Measurements from ENCODE around the gene ITGA5.

ITGA5 gene

DNA sequence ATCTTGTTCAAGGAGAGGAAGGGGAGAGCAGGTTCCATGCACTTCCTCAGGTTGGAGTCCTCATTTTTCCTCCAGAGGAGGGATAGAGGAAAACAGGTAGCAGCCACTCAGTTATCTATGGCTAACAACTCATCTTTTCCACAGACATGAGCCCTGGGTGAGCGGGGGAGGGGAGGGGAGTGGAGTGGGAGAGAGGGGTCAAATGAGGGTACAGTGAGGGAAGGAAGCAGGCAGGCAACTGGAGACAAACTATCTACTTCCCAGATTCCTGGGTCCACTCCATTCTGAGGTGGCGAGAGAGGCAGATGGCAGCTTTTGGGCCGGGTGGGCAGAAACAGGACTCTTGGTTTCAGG, 32.0 kb downstream of the ITGA5 start:
- no peak for DNase-seq

DNA sequence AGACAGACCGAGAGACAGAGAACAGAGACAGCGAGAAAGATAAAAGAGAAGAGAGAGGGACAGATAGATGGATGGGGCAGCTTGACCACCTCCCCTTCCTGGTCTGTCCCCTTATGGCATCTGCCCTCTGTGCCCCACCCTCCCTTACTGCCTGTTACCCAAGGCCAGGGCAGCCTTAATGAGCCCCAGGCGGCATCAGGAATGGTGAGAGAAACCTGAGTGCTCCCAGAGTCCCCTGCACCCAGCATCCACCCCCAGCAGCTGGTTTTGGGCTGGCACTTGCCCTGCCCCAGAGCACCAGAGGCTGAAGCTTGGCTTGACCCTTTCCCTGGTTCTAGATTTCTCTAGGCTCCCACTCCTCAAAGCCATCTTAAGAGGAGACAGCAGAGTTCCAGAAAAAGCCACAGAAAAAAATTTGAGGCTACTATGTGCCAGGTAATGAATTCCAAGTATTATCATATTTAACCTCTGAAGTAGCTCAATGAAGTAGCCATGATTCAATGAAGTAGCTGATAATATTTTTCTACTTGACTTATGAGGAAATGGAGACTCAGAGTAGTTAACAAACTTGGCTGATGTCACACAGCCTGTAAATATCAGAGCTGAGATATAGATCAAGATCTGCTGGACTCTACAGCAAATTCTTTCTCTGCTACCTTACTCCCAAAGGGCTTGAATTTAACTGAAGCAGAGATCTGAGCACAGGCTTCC, 32.5 kb downstream of the ITGA5 start:
- no peak for DNase-seq

DNA sequence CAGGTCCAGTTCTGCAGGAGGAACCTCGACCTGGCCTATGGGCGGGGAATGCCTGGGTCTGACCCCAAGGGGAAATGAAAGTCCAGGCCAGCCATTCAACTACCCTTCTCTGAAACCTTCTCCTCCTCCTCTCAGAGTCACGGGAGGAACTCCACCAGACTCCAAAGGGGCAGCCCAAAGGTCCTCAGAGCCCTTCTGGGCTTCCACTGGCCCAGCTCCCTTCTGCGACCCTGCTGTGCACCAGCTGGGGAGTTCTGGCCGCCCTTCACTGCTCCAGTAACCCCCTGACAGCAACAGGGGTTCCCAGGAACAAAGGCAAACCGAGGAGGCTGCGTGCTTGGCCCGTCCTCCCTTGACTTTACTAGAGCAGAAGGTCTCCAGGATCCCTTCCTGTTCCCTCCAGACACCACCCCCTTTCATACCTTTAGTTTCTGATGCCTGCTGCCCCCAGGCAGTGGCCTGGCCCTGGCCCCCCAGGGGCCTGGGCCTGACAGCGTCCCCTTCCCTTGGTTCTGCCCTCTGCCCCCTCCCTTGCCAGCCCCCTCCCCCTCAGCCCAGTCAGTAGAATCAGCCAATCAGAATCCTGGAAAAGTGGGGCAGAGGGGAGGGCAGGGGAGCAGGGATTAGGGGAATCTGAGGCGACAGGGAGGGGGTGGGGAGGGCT, 33.7 kb downstream of the ITGA5 start:
- DNase-seq: no peak

DNA sequence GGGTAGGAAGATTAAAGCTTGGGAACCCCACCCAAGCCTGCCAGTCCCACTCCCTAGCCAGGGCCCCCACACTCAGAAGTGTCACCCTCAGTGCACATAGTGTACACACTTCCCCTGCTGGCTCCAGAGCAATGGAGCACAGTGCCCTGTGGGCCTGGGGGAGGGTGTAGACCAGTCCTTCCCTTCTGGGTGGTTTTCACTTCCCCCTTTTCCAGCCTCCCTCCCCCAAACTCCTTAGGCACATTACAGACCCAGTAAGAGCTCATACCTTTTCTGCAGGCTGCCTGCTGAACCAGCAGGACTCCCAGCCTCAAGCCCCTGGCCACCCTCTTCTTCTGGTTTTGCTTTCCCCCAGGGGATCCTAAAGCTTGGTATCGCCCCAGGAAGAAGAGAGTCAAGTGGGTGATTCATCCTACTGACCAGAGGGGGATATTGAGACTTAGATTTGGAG, 34.5 kb downstream of the ITGA5 start, which contains the start of gene ZNF385A:
ZNF385A (minus strand) TSS at position 143 of the 451 bp plus-strand sequence. CDS start 219 bp downstream, outside the sequence.
- DNase-seq: no peak

DNA sequence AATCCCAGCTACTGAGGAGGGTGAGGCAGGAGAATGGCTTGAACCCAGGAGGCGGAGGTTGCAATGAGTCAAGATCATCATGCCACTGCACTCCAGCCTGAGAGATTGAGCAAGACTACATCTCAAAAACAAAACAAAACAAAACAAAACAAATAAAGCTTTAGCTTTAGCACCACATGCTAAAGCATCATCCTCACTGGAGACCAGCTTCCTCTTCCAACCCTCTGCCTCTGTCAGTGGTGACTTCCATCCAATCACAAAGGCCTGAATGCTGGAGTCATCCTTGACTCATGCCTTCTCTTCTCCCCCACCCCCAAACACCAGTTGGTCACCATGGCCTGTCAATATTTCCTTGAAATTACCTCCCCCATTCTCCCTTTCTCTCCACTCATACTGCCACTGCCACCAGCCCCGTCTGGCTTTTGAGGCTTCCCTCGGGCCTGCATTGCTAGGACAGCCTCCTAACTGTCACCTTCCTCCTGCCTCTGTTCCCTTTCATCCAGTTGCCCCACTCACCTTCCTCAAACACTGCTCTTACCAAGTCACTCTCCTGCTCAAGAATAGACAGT, 35.9 kb downstream of the ITGA5 start:
- DNase-seq: no peak

DNA sequence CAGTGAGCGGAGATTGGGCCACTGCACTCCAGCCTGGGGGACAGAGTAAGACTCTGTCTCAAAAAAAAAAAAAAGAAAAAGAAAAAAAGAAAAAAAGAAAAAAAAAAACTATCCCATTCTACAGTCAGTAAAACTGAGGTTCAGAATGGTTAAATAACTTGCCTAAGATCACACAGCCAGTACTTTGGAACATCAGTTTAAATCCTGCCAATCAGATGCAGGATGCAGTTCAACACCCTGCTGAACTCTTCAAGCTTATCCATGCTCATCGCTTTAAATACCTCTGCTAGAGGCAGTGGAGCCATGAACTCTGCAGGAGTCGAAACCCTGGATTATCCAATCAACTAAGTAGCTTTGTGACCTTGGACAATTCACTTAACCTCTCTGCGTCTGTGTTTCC, 37.9 kb downstream of the ITGA5 start:
- DNase-seq: no peak

DNA sequence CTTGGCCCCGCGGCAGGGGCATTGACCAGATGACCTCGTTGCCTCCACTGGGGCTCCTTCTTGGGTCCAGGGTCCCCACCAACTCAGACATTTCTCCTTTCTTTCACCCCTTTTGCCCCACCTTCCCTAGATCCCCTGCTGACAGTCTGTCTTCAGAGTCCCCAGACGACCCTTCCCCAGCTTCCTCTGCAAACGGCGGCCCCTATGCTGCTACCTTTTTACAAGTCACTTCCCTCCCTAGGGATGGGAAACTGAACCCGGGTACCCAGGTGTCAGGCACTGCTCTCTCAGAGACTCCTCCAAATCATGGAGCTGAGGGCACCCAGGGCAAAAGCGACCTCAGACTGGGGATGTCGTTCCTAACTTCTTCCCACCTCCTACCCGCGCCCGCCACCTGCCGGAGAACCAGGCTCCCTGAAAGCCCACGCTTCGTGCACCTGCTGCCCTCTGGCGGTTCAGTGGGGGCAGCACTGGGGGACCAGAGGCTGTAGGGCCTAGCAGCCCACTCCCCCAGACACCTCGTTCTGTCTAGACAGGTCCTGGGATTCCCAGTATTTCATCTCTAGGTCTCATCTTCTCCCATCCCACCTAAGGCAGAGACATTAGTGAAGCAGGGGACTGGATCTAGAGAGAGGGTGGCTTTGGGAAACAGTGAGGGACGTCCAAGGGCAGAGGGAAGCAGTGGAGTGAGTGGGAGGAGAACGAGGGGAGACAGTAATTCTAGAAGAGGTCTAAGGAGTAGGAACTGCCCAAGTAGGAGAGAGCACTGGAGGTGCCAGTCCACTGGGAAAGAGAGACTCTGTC, 39.5 kb downstream of the ITGA5 start:
- peak; percentile 83 to 88 for DNase-seq

DNA sequence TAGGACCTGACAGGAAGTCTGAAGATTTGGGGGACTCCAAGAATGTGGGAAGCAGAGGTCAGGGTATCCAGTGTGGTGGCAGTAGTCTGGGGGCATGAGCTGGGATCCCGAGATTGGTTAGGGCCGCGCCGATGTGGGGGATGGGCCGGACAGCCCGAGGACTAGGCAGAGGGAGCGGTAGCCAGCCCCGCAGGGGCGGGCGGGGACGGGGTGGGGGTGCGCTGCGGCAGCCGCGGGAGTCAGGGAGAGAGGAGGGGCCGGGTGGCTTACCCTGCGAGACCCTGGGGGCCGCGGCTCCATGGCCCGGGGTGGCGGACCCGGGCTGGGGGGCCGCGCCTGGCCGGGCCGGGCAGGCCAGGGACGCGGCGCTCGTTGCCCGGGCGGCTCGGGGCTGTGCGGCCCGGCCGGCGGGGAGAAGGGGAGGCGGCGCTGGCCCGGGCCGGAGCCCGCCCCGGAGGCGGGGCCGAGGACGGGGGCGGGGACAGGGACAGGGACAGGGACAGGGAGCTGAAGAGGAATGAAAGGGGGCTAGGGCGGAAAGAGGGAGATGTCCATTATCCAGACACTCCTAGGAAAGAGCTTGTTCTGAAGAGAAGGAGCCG, 40.2 kb downstream of the ITGA5 start:
- no peak for DNase-seq

DNA sequence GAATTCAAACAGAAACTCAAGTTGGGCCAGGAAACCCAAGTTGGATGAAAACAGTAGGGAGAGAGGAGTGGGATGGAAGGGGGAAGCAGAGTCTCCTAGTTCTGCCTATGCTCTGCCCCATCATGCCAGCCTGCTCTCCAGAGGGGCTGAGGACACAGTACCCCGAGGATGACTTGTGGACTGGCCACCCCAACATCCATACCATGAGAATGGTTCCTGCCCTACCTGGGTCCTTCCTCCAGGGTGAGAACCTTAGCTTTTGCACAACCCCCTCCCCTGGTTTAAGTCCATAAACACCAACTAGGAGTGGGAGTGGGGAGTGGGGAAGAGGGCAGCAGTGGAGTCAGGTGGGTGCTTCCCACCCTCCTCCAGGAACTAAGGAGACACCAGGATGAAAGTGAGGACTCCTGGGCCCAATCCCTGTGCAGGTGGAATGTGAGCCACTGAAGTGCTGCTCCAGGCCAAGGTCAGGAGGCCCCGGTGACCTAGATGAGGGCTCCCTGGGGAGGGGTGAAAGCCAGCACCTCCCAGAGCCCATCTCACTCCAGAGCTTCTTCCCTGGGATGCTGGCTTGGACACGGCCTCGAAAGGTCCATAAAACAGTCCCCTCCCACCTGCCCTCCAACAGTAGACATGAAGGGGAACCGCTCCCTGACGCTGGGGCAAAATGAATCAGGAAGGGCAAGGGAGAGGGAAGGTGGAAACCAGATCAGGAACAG, 41.1 kb downstream of the ITGA5 start:
- DNase-seq: no peak

DNA sequence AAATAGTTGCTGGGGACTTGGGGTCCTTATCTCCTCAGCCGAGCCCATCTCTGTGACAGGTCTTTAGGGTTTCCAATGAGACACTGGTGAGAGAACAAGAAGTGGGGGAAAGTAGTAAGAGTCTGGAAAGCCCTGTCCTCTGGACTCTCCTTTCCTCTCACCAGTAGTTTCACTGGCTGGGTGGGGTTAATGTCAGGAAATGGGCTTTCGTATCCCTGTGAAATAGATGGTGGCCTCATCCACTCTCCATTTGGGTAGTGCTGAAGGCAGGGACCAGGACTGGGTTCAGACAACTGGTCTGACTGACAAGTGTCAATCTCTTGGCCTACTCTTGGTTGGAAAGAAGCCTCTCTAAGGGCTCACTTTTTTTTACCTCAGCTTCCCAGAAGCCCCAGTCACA, 42.1 kb downstream of the ITGA5 start:
- DNase-seq: no peak

DNA sequence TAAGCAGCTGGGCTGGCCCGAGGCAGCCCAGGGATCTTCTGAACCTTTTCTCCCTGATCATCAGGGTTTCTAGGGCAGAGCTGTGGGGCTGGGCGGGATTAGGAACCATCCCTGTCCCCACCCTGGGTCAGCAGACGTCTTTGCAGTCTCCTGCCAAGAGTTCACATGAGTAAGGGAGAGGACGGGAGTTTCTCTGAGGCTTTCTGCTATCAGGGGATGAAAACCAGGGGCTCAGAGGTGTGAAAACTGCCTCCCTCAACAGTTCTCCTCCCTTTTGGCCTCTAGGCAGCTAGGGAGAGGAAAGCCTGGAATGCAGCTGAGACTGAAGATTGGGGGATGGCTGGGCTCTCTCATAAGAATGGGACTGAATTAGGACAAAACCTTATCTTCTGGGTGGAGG, 42.5 kb downstream of the ITGA5 start:
- DNase-seq: no peak

DNA sequence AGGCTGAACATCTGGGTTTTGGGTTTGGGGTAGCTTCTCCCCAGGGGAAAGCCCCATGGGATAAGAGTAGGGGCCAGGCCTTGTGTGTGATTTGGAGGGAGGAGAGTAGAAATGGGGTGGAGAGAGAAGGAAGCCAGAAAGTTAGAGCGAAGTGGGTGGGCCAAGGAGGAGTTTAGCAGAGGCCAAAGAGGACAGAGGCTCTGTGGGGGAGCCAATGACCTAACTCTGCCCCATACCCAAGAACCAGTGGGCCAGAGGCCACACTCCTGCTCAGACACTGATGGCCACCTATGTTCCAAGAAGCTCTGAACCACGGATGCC, 43.8 kb downstream of the ITGA5 start:
- no peak for DNase-seq

DNA sequence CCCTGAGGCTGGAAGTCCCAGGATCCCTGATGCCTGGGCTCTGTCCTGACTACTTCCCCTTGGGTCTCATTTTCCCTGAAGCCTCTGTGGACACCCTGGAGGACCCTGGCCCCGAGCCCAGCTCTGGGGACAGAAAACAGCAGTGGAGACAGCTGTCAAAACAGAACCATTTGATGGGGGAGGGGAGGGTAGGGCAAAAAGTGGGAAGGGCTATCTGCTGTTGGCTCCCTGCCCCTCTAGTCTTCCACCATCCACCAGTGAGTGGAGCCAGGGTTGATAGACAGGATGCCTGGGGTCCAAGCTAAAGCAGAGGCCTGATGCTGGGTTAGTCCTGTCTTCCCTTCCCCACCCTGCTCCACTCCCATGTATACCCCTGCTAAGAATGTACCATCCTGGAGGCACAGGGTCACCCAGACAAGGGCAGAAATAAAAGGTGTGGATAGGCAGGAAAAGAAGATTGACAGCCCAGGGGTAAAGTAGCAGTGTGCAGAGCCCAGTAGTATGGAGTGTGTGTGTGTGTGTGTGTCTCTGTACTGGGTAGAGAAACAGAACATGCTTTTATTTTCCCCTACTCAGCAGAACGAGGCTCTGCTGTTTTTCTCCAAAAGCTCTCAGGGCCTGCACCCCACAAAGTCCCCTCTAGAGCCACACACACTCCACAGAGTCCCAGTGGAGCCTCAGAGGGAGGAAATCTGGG, 44.4 kb downstream of the ITGA5 start:
- DNase-seq: no peak

DNA sequence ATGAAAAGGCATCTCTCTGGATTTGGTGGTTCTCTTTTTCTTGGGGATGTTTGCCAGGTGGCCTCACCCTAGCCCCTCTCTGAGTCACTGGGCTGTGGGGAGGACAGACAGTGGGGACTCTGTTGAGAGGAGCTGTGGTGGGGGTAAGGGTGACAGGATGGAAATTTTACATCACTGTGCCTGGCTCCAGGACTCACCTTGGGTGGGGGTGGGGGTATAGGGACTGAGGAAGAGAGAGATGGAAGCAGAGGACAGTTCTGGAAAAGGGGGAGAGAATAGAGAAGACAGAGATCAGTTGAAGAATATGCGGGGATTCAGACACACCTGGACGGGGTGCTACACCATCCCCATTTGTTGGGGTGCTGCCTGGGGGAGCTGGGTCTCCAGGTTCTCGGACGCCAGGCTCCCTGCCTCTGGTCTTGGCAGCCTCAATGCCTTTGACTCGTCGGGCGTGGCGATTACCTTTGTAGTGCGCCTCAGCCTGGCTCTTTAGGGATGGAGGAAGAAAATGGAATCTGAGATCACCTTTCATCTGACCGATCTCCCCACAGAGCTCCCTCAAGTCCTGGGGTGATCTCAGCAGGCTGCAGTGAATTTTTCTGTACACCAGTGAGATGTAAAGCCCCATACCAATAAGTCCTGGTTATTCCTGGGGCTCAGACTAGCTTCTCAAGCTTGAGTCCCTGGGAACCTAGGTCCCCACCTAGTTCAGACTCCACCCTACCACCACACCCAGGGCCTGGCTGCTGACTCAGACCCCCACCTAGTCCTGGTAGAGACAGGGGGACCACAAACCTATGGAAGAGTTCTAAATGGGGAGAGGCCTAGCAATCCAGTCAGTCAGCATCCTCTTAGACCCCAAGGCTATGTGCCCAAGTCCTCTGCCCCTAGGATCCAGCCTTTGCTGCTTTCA, 45.2 kb downstream of the ITGA5 start:
- peak in 1 of 2 experiments; percentile 18 for DNase-seq

DNA sequence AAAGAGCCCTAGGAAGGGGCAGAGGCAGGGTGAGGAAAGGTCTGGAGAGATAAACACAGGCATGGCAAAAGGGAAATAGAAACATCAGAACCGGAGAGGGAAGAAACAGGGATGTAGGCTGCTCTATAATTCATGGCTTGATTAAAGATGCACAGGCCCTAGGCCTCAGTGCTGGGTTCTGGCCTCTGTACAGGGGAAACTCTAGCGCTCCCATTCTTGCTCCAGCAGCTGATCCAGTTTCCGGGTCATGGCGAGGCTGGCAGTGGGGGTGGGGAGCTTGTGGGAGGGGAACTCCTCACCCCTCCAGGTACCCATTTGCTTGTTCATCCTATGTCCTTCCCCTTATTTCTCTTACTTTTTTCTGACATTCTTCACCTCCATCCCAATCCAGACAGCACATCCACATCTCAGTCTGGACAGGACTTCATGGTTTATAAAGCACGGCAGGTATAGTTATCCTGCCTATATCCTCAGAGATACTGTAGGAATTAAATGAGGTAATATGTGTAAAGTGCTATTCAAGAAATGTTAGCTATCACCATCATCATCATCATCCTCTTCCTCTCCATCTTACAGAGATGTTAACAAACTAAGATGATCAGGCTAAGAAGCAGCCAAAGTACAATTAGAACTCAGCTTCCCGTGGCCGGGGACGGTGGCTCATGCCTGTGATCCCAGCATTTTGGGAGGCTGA, 46.8 kb downstream of the ITGA5 start:
- no peak for DNase-seq

DNA sequence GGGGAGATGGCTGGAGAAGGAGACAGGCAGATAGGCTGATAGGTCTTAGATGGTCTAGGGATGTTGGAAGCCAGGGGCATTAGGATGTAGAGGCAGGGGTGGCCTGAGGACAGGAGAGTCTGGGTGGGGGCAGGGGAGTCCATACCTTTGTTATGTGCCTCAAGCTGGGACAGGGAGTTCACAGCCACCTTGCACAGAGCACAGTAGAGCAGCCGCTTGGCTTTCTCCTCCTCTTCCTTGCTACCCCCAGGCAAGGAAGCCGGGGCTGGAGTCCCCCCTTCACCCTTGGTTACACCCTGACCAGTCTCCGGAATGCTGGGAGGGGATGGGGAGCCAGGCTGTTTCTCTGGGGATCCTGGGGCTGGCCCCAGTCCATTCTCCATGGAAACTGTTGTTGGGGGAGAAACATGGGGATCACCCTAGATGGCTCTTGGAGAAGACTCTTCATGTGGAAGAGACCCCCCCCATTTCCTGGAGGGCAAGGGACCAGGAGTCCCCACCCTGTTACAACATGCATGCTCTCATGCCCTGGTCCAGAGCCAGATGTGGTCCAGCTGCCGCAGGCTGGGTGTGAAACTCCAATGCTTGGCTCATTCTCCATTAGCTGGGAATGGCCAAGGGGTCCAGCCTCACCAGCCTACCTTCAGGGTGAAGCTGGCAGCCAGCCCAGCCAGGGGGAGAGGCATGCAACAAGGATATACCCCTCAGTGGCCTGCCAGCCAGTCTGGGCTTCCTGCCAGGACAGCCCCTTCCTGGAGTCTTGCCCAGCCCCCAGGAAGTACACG, 47.5 kb downstream of the ITGA5 start:
- DNase-seq: no peak

DNA sequence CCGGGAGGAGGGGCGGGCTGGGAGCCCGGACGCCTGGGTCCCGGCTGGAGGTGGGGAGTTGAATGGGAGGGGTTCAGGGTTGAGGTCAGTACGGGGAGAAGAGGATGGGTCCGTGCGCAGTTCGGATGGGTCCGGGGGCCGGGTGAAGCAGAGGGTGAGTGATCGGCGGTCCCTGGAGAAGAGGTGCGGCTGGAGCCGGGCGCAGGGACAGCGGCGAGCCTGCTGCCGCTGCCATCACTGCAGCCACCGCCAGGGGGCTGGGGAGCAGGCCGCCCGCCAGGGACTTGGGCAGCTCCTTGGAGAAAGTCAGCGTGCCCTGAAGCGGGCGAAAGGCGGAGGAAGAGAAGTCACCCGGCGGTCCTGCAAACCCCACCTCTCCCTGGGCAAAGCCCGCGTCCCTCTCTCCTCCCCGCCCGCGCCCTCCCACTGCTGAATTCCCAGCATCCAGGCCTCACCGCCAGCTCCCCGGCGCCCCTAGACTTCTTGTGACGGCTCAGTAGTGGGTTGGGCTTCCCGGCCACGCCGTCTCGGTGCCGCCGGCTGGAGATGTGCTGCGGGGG, 48.8 kb downstream of the ITGA5 start:
- no peak for DNase-seq

DNA sequence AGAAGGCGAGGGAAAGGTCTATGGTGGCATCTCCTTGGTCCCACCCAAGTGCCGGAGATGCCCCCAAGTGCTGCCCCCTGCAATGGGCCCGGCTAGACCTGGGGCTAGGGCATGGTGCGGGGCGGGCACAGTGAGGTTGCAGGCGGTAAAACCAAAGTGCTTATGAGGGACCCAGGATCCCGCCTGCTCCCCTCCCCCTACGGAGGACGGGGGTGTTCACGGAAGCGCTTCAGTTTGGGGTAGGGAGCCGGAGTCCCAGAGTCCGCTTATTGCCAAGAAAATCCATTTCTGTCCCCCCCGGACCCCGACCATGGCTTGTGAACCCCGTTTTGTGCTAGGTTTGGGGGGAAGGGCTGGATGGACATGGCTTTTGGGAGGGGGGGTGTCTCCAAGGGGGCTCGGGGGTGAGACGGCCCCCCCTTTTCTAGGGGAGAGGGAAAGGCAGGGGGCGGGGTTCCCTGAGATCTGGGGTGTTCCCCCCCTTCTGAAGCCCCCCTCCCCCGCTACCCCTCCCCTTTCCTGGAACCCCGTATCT, 49.4 kb downstream of the ITGA5 start:
- DNase-seq: no peak
